ENCODE data around the gene PPIP5K2. TPM values are rescaled to one million over a fixed set of nuclear protein-coding genes. Genes with fewer than 3 reads are reported as not detected.

PPIP5K2 gene
- total RNA-seq, 1 donor from 2014 or later = 76.1 TPM

DNA sequence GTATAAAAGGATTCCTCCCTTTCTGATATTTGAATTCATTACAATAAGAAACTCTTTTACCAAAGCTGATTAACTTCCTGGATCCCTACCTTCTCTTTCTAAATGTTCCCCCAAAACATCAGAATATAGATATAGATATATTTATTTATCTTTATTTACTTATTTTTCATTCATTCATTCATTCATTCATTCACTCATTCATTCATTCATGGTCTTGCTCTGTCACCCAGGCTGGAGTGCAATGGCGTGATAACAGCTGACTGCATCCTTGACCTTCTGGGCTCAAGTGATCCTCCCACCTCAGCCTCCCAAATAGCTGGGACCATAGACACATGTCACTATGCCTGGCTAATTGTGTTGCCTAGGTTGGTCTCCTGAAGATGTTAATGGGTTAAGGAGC, 30.8 kb upstream of the PPIP5K2 start:
- intact Hi-C loops (cut with micrococcal nuclease) = no loop called here
- H3K36me3 Mint-ChIP-seq (ENCODE audit: low read depth) = peaks cover 63% of the 10 kb centered on the region
- no peak for ATAC-seq (ENCODE audit: low read depth)

GRCh38 chr5:103090791-103091190, 29.3 kb upstream of the PPIP5K2 start:
- no peak for TF ChIP-seq CTCF (IDR thresholded peaks at IDR 0.05)
- DNase-seq (no peak), ATAC-seq (ENCODE audit: low read depth) (no peak)
- Mint-ChIP-seq H3K36me3 (ENCODE audit: low read depth) (peaks cover 57% of the 10 kb centered on the region), H3K4me1 (no peaks in the 10 kb centered on the region), H3K27ac (no peak overlapping the region), H3K27me3 (no peaks in the 10 kb centered on the region), H3K9me3 (peaks cover 13% of the 10 kb centered on the region), H3K4me3 (no peak overlapping the region)
- intact Hi-C loops (cut with micrococcal nuclease) = no loop called here
- ChIA-PET CTCF (no interaction called here), POLR2A (no interaction called here)

More for the DNA sequence above, 30.8 kb upstream of the PPIP5K2 start:
- no peaks in the 10 kb centered on the region for H3K27me3 Mint-ChIP-seq
- CTCF ChIA-PET = no interaction called here
- H3K9me3 Mint-ChIP-seq = peaks cover 19% of the 10 kb centered on the region
- no peaks in the 10 kb centered on the region for H3K4me1 Mint-ChIP-seq
- POLR2A ChIA-PET = no interaction called here
- no peak for TF ChIP-seq CTCF (IDR thresholded peaks at IDR 0.05)
- no peak overlapping the region for H3K27ac Mint-ChIP-seq
- H3K4me3 Mint-ChIP-seq = no peak overlapping the region
- no peak for DNase-seq

- CTCF ChIA-PET = no interaction called here
- POLR2A ChIA-PET = no interaction called here
- no peaks in the 10 kb centered on the region for H3K4me1 Mint-ChIP-seq
- no peak overlapping the region for H3K27ac Mint-ChIP-seq
- H3K4me3 Mint-ChIP-seq = no peak overlapping the region
- TF ChIP-seq CTCF (IDR thresholded peaks at IDR 0.05) = no peak
- DNase-seq = no peak
- H3K27me3 Mint-ChIP-seq = no peaks in the 10 kb centered on the region
- intact Hi-C loops (cut with micrococcal nuclease) = no loop called here
- no peak for ATAC-seq (ENCODE audit: low read depth)
- H3K36me3 Mint-ChIP-seq (ENCODE audit: low read depth) = peaks cover 57% of the 10 kb centered on the region
- peaks cover 7% of the 10 kb centered on the region for H3K9me3 Mint-ChIP-seq
Observed at GRCh38 chr5:103092676-103093075, 27.4 kb upstream of the PPIP5K2 start.

DNA sequence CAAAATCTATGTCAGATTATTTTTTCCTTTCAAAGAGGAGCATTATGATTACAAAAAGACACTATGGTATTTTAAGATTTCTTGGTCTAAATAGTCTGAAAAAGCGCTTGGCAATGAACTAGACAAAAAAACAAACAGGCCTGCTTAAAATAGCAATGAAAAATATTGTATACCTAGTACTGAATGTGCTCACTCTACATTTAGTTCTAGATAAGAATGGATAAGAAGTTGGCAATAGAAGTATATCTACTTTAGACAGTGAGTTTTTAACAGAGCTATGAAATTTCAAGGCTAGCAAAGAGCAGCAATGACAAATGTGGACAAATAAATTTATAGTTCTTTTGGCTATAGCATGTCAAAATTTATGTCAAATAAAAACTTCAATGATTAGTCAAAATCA, 26.4 kb upstream of the PPIP5K2 start:
- peaks cover 5% of the 10 kb centered on the region for H3K9me3 Mint-ChIP-seq
- H3K27me3 Mint-ChIP-seq = no peaks in the 10 kb centered on the region
- ATAC-seq (ENCODE audit: low read depth) (no peak), DNase-seq (no peak)
- TF ChIP-seq CTCF (IDR thresholded peaks at IDR 0.05) = no peak
- no peak overlapping the region for H3K27ac Mint-ChIP-seq
- POLR2A ChIA-PET = no interaction called here
- H3K4me3 Mint-ChIP-seq = no peak overlapping the region
- H3K36me3 Mint-ChIP-seq (ENCODE audit: low read depth) = peaks cover 52% of the 10 kb centered on the region
- no peaks in the 10 kb centered on the region for H3K4me1 Mint-ChIP-seq
- intact Hi-C loops (cut with micrococcal nuclease) = no loop called here
- CTCF ChIA-PET = no interaction called here

DNA sequence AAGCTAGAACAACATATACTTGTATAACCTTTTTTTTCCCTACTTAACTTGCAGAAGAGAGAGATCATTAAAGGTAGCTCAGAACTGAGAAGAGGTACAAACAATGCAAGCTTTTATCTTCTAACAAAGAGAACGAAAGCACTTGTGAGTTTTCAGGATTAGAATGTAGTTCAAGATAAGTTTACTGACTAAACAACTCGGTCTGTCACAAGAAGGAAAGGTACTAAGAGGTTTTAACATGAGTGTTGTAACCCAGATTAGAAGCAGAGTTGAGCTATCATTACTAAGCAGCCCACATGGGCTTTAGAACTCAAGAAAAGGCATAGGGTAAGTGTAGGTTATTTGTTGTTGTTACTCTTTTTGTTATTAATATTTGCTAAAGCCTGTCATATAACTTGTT, 25.4 kb upstream of the PPIP5K2 start:
- peaks cover 48% of the 10 kb centered on the region for H3K36me3 Mint-ChIP-seq (ENCODE audit: low read depth)
- no peak for TF ChIP-seq CTCF (IDR thresholded peaks at IDR 0.05)
- intact Hi-C loops (cut with micrococcal nuclease) = no loop called here
- H3K4me1 Mint-ChIP-seq = no peaks in the 10 kb centered on the region
- no peaks in the 10 kb centered on the region for H3K27me3 Mint-ChIP-seq
- ChIA-PET POLR2A (no interaction called here), CTCF (no interaction called here)
- H3K4me3 Mint-ChIP-seq = no peak overlapping the region
- ATAC-seq (ENCODE audit: low read depth) = no peak
- H3K9me3 Mint-ChIP-seq = peaks cover 5% of the 10 kb centered on the region
- DNase-seq = no peak
- no peak overlapping the region for H3K27ac Mint-ChIP-seq
